Measurements from ENCODE around the gene HPCAL4.

HPCAL4 gene

DNA sequence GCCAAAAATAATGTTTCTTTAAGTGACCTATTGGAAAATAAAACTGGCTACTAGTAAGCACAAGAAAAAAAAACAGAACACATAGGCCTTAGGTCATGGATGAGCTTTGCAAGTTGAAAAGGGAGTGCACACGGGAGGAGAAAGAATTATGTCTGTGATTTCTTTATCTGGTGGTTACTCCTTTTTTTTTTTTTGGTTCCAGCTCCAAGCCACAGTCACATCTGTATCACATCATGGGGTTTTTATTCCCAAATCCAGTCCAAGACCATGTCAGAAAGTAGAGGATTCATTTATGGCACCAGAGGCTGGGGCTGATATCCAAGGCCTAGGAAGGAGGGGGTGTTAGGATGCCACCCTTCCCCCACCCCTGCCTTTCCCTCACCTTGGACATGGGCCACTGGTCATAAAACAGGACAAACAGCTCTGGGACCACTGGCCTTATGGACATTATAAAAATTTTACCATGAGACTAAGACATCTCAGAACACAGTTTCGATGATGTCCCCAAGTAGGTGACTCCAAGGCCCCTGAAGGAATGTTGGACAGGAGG is 41.5 kb downstream of the HPCAL4 start:
- DNase-seq (ENCODE audit: low read depth in 2 of 2) = no peak

DNA sequence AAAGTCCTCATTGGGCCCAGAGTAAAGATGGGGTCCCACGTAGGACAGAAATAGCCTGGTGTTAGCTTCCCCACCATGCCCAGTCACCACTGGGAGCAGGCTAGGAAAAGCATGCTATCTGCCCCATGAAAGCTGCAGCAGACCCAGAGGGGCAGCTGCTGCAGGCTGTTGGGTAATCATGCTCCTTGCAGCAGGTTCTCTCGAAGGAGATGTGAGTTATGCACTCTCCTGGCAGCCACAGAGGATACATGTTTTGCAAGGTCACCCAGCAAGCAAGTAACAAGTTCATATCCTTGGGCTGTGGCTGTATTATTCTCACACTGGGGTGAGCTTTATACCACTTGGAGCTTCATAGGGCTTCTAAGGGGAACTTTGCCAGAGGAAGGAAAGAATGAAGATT is 42.7 kb downstream of the HPCAL4 start:
- DNase-seq (ENCODE audit: low read depth in 2 of 2) = no peak

DNA sequence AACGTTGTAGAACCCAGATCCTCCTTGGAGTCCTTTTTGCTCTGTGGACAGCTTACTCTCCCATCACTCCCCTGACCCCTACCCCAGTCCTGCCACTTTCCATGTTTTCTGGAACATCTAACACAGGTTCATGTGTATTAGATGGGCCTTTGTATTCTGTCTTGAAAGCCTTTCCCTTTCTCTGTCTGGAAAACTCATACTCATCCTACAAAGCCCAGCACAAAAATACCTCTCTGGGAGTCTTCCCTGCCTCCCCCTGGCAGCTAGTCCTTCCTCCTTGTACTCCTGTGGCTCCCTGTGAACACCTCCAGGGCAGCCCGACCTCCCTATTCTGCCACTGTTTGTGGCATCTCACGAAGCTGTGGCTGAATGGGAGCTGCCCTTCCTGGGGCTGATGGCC is 44.0 kb downstream of the HPCAL4 start:
- no peak for DNase-seq (ENCODE audit: low read depth in 2 of 2)

DNA sequence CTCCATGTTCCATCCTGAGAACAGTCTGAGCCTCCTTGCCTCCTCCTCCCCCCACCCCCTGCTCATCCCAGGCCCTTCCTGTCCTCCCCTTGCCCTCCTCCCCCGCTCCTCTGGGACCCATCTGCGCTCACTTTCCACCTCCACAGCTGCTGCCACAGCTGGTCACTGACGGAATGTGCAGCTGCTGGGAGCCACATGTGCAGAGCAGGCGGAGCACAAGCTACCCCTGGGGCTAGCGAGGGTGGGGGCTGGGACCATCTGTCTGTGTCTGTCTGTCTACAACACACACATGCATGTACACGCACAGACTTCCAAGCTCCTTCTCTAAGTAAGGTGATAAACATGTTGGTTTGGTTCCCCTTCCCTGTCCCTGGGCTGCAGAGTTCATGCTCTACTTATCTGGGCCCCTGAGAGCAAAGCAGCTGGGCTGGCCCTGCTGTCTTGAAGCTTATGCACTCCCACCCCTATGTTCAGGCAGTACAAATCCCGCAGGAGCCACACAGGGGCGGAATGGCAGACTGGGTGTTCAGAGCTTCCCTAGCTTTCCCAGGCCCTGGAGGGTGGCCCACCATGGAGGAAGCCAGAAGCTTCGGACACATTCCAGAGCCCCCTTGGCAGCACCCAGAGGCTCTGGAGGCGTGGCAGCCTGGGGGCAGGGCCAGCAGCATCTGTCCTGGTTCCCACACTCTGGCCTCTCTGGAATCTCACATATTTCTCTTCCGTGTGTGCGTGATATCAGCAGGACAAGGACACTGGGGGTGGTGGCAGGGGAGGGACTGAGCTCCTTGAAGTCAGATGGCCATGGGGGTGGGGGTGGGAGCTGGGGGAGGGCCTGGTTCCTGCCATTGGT is 44.8 kb downstream of the HPCAL4 start:
- no peak for DNase-seq (ENCODE audit: low read depth in 2 of 2)

DNA sequence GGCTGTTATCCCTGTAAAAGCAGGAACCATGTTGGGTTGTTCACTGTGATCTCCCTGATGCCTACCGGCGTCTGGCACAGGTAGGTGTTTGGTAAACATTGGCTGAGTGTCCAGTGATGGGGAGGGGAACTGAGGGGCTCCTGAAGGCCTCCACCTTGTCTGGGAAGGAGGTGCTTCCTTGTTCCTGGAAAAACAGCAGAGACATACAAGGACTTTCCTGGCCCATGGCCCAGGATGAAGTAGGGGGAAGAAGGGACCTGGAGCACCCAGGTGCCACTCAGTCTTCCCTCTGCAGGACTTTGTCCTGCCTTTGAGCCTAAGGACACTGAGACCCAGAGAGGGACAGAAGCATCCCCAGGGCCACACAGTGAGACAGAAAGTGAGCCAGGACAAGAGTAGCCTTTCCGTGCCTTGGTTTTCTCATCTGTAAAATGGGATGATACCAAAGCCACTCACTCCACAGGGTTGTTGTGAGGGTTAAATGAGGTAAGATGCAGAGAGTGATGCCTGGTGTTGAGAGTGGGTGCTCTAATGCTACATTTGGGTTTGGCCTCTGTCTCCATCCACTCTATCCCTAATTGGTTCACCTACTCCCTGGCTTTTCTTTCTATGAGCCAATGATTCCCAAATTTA is 45.7 kb downstream of the HPCAL4 start:
- no peak for DNase-seq (ENCODE audit: low read depth in 2 of 2)

DNA sequence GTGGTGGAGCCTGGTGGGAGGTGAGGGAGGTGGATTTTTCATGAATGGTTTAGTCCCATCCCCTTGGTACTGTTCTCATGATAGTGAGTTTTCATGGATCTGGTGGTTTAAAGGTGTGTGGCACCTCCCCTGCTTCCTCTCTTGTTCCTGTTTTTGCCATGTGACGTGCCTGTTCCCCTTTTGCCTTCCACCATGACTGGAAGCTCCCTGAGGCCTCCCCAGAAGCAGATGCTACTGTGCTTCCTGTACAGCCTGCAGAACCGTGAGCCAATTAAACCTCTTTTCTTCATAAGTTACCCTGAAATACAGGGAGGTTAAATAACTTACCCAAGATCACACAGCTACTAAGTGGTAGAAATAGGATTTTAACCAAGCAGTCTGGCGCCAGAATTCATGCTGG is 47.5 kb downstream of the HPCAL4 start:
- no peak for DNase-seq (ENCODE audit: low read depth in 2 of 2)

DNA sequence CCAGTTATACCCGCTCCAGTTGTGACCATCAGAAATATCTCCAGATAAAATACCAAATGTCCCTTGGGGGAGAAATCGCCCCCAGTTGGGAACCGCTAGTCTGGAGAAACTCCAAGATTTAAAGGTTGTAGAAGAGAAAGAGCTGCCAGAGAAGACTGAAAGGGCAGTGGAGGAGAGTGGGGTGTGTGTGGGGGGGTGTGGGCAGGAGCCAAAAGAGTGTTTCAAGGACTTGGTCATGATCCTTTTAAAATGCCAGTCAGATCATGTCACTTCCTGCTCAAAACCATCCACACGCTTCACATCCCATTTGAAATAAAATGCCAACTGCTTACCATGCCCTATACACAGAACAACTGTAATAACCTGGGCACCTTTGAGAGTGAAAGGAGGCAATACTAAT is 48.4 kb downstream of the HPCAL4 start:
- no peak for DNase-seq (ENCODE audit: low read depth in 2 of 2)

DNA sequence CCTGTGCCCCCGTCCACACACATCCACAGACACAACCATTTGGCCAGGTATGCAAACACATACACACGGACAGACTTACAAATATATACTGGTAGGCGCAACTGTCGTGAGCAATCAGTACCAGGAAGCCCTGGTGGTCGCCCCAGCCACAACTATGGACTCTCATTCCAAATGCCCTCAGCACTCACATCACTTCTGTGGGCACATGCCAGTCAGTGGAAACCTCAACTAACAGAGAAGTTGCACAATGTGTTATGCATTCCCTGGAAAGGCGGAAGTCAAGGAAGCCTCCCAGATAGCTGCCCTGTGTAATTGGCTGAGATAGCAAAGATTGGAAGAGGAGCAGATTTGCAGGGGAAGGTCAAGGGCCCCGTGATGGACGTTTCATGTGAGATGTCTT is 50.4 kb downstream of the HPCAL4 start:
- no peak for DNase-seq (ENCODE audit: low read depth in 2 of 2)

DNA sequence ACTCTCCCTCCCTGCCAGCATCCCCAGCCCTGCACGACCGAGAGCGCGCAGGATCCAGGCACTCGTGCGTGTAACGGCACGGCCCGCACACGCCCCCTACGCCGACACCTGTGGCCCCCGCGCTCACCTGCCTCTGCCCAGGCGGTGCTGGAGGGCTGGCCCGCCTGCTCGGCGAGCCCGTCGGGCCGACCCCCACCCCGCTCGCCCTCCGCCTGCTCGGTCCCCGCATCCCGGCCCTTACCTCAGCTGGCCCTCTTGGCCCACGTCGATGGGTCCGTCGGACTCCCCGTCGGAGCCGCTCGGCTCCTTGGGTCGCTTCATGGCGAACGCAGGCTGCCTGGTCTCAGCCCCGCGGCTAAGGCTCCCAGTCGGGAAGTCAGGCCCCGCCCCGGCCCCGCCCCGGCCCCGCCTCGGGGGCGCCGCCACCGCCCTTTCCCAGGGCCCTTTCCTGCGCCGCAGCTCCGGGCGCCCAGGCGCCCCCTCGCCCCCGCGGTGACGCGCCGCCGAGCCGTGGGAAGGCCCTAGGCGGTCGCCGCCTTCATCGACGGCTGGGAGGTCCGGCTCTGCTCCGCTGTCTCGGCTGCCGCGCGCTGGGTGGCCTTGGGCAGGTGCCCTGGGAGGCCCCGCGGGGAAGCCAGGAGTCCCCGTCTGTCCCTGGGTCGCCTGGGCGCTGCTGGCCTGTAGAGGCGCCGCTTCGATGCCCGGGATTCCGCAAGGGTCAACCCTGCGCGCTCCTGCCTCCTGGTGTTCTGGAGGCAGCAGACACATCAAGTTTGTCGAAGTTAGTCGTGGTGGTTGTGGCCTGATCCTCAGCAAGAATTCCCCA is 51.7 kb downstream of the HPCAL4 start, which contains the start of gene HEYL:
TSS of gene HEYL (minus strand) at position 339 of the 826 bp plus-strand sequence. CDS start at position 321, 18 bp downstream.
- peak; percentile 51 to 57 for DNase-seq (ENCODE audit: low read depth in 2 of 2)

DNA sequence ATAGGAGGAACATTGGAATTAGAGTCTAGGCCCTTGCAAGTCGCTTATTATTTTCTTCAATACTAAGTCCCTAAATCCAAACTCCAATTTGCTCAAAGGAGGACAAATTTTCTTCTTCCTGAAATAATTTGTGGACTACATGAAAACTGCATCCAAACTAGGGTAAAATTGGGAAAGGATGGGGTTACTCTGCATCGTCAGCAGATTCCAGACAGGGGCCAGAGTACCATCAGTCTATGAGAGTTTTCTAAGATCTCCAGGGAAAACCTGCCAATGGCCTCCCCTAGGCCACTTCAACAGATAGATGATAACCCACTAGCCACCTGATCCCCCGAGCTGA is 52.3 kb downstream of the HPCAL4 start:
- no peak for DNase-seq (ENCODE audit: low read depth in 2 of 2)

DNA sequence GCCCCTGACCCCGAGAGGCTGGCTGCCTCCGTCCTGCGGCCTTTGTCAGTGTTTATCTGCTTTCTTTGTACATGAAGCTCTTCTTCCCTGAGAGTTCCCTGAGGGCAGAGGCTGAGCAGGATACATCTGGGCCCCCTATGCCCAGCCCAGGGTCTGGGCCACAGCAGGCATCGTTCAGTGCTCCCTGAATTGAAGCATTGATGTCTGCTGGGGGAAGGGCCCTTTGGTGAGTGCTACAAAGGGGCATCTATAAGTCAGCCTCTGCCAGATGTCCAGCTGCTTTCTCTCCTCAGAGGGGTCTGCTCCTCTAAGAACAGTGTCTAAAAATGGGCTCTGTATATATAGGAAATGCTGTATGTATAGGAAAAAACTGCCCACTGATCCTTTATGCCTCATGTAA is 53.9 kb downstream of the HPCAL4 start:
- DNase-seq (ENCODE audit: low read depth in 2 of 2) = no peak

DNA sequence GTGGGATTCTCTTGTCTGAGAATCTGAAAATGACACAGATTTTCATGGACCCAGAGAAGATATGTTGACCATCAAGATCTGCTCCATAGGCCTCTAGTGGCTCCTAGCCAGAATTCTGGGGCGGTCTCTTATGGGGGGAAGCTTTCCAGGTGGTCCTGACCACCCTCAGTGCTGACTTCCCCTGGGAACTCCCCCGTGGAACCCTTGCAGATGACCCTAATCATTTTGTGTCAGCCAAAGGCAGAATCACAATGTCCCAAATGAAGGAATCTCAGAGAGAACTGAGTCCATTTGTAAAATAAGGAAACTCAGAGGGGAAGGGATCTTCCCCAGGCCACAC is 55.4 kb downstream of the HPCAL4 start:
- DNase-seq (ENCODE audit: low read depth in 2 of 2) = no peak

DNA sequence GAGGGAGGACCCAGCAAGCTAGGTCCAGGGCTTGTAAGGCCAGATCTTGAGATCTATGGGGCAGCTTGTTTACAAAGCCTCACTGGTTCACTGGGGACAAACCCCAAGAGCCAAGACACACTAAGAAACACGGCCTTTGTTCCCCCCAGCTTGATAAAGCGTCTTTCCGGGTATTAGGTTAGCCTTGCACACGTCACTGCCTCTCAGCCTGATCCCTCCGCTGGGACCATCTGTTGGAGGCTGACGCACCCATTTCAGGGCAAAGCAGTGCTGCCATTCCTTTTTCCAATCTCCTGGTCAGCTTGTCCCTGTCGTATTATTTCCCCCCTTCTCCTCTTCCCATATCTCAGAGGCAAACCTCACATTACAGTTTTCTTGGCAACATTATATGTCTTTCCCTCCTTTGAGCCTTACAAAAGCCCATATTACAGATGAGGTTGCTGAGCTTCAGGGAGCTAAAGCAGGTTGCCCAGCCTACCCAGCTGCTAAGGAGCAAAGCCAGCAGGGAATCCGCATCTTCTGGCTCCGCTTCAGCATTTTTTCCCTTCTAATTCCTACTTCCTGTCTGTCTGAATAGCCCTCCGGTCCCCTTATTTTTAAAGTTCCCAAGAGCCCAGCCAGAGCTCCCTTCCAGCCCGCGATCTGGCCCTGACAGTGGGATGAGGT is 55.9 kb downstream of the HPCAL4 start:
- DNase-seq (ENCODE audit: low read depth in 2 of 2) = no peak

DNA sequence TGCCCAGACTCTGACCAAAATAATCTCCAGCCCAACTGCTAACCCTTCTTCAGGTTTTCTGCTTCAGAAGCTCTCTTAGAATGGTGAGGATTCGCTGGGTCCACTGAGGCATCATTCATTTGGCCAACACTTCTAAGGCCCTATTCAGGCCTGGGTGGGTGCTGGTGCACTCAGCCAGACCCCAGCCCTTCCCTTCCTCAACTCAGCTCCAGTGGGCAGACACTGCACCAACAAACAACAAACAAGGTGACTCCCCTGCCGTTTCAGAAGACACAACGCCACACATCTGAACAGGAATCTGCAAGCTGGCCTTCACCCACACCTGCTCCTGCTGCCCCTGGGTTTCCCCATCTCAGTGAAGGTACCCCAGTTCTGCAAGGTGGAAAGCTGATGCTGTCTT is 57.8 kb downstream of the HPCAL4 start:
- DNase-seq (ENCODE audit: low read depth in 2 of 2) = no peak

DNA sequence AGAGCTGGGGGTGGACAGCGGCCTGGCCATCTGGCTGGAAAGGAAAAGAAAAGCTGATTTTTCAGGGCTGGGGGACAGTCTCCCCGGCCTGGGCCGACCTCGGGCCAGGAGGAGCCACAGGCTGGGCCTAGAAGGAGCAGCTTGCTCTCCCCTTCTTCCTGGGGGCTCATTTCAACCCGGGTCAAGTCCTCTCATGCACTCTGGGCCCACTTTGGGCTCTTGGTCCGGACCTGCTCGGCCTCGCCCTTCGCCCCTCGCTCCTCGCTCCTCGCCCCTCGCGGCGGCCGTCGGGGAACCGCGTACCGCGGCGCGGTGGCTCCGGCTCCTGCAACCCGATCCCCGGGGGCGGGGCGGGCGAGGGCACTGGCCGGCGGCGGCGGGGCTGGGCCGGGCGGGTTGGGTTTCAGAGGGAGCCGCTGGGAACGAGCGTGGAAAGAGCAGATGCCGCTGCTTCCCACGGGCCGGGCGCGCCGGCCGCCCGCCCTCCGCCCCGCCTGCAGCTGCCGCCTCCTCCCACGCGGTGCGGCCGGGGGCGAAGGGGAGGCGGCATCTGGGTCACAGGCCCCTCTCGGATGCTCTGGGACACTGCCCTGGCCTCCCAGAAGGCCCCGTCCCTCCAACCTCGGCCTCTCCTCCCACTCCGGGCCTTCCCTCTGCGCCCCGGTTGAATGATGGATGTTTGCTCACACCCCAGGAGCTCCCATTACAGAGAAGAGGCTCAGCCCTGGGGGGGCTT is 58.4 kb downstream of the HPCAL4 start:
- no peak for DNase-seq (ENCODE audit: low read depth in 2 of 2)

DNA sequence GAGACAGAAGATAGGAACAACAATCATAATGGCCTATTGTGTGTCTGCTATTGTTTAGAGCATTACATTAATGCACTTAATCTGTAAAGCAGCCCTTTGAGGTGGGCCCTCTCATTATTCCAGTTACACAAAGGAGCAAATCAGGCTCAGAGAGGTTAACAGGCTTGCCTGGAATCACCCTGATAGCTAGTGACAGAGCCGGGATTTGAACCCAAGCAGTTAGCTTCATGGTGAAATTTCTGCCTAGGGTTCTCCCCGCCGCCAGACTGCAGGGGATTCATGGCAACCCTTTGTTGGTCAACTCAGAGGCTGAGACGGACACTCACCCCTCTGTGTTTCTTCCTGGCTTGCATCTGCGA is 58.9 kb downstream of the HPCAL4 start:
- no peak for DNase-seq (ENCODE audit: low read depth in 2 of 2)

DNA sequence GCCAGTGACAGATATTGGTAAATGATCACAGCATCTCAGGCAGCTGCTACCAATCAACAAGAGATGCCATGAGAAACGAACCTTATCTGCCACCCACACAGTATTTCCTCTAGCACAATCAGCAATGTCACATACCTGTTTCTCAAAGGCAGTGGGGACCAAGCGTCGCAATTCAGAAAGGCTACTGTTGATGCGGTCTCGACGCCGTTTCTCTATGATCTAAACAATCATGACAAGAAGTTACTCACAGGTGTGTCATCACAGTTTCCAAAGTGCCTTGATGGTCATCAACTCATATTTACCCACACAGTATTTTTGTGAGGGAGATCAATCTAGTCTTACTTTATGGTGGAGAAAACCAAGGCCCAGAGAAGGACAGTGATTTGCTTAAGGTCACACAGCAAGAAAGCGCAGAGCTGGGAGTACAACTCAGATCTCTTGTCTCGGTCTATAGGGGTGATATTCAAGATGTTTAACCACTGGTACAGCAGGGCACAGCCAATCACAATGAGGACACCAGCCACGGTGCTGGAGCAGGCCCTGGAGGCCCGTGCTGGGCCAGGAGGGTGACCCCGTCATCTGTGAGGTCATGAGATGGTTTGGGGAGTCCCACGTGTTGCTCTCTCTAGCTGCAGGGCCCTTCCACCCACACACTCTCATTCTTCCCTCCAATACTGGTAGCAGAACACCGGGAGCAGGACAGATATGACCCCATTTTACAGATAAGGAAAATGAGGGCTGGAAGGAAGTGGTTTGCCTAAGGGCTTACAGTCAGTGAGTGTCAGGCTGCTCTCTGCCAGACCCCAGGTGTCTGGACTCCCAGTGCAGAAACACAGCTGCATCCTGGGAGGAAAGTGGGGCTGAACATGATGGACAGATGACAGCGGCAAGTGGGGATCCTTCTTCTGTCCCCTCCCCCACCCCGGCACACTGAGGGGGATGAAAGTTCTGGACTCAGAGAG is 59.6 kb downstream of the HPCAL4 start:
- DNase-seq (ENCODE audit: low read depth in 2 of 2) = no peak

DNA sequence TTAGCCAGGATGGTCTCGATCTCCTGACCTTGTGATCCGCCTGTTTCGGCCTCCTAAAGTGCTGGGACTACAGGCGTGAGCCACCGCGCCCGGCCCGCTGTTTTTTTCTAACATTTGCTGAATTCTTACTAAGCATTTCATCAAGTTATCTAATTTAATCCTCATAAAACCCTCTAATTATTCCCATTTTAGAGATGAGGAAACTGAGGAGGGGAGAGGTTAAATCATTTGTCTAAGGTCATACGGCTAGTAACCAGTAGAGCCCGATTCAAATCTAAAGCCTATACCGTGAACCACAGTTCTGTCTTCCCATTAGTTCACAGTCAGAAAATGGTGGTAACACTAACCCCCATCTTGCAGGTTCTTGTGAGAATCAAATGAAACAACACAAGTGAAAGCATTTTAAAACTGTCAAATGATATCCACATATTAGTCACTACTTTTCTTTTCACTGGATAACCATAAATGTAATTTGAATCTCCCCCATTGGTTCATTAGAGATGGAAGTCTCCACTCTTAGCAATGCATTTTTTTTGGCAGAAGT is 62.4 kb downstream of the HPCAL4 start:
- DNase-seq (ENCODE audit: low read depth in 2 of 2) = no peak
